Kidney (tissue), 14 donors: ENCODE data around the gene PACS1. TPM values are rescaled to one million over a fixed set of nuclear protein-coding genes. Genes with fewer than 3 reads are reported as not detected.

Source experiments
- DNase-seq, 5 donors: peaks; one replicate each; pipeline ENCODE4 v3.0.0-alpha.2; 2013 to 2020
- FAIRE-seq: peaks from 2 replicates; lab custom pipeline; 2012; peaks lifted over from hg19 to GRCh38; lab: Jason Lieb, UNC
- H3K27ac ChIP-seq, 2 donors: one replicate each; pipeline ENCODE4 v1.7.0; 2013; ENCODE audit warnings: low read depth in 2 of 2, low read length in 2 of 2, inconsistent platforms in 1 of 2
- H3K27me3 ChIP-seq: one replicate; pipeline ENCODE4 v1.7.1; 2013; ENCODE audit warnings: low read length, inconsistent platforms; ENCODE audit not compliant: control insufficient read depth, insufficient read depth
- H3K36me3 ChIP-seq, 3 donors: one replicate each; pipeline versions ENCODE4 v1.7.0 to v1.7.1; 2013; ENCODE audit warnings: low read length in 3 of 3, control low read depth in 1 of 3, inconsistent platforms in 1 of 3; ENCODE audit not compliant: insufficient read depth in 3 of 3, control insufficient read depth in 2 of 3
- H3K4me1 ChIP-seq, 3 donors: one replicate each; pipeline versions ENCODE4 v1.7.0 to v1.7.1; 2013; ENCODE audit warnings: low read length in 3 of 3, inconsistent platforms in 1 of 3, low read depth in 1 of 3; ENCODE audit not compliant: control insufficient read depth in 2 of 3, insufficient read depth in 2 of 3
- H3K4me3 ChIP-seq, 3 donors: one replicate each; pipeline versions ENCODE4 v1.7.0 to v1.8.1; 2013; ENCODE audit warnings: low read length in 3 of 3, control low read depth in 1 of 3, inconsistent platforms in 1 of 3
- H3K9ac ChIP-seq, 3 donors: one replicate each; pipeline versions ENCODE4 v1.7.0 to v1.7.1; 2013; ENCODE audit warnings: low read length in 3 of 3, control low read depth in 1 of 3, inconsistent platforms in 1 of 3
- H3K9me3 ChIP-seq, 3 donors: one replicate each; pipeline versions ENCODE4 v1.7.0 to v1.7.1; 2013; ENCODE audit warnings: low read length in 3 of 3, control low read depth in 1 of 3, inconsistent platforms in 1 of 3; ENCODE audit not compliant: control insufficient read depth in 2 of 3, insufficient read depth in 1 of 3
- CTCF ChIP-seq: IDR thresholded peaks from 3 replicates; pipeline ENCODE4 v1.5.1; 2012; ENCODE audit warnings: mild to moderate bottlenecking, moderate library complexity, borderline replicate concordance; ENCODE audit not compliant: insufficient read depth; ENCODE audit errors: extremely low read depth
- intact Hi-C: fragments of 100-400 bp; cut with DNase I; formaldehyde crosslinking; loops from one replicate; pipeline ENCODE4 v1.11.1; 2022
- polyA plus RNA-seq: library from polyadenylated mRNA; stranded (reverse); fragments of 350-450 nt; fragmentation: Illumina TruSeq; extraction: RNeasy Lipid Tissue Mini Kit (QIAGEN cat#74804); gene quantifications from one replicate; pipeline ENCODE4 v1.2.3, GENCODE V29; 2014; ENCODE audit warnings: low read depth, low replicate concordance; ENCODE audit not compliant: insufficient read depth
- total RNA-seq: library from RNA; stranded (reverse); fragmentation: NEBNext Ultra II Directional; extraction: Animal tissue kit (Norgen Biotek cat#: 25700); gene quantifications from one replicate; pipeline ENCODE4 v1.2.1, GENCODE V29; 2021
- donor health status: control.
- donor health status: control.
- donor health status: control.
- donor health status: control.
- donor health status: control.
- donor health status: DM: yes; HTN: yes; CAD: no.
- donor health status: Normal renal cell carcinoma (clear cell type).

The PACS1 gene
- total and polyA plus RNA-seq, 2 donors from 2014 or later = 23.7 to 91.8 TPM

DNA sequence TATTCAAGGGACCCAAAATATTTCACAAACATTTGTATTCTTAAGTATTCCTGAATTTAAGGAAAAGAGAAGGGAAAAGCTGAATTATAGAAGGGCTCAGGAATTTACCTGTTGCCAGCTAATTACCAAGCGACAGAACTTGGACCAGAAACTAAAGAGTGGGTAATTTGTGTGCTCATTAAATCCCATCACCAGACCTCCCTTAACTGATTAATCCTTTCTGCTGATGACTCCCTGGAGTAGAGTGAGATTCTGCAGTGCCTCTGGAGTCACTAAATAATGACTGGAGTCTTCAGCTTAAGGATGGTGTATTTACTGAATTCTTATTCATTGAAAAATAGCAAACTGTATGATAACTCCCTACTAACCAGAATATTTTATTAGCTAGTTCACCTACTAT is 124.3 kb downstream of the PACS1 start:
- no peak overlapping the region for H3K9ac ChIP-seq
- no peak for TF ChIP-seq CTCF
- intact Hi-C loops = no loop called here
- no peak overlapping the region for H3K4me3 ChIP-seq
- no peaks in the 10 kb centered on the region for H3K9me3 ChIP-seq
- FAIRE-seq = no peak
- no peak for DNase-seq
- no peaks in the 10 kb centered on the region for H3K4me1 ChIP-seq
- H3K27ac ChIP-seq = no peak overlapping the region
- H3K36me3 ChIP-seq = peaks cover 0 to 5% (median 2%) of the 10 kb centered on the region in 3 donors
- no peaks in the 10 kb centered on the region for H3K27me3 ChIP-seq

DNA sequence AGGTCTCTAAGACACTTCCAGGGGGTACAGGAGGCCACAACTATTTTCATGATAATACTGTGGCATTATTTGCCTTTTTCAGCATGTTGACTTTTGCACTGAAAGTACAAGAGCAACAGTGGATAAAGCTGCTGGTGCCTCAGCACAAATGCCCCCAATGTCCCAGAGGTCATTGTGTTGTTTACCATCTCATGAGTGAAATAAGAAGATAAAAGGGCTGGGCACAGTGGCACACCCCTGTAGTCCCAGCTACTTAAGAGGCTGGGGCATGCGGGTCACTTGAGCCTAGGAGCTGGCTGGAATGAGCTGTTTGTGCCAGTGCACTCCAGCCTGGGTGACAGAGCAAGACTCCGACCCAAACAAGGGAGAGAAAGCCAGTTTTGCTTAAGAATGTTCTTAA is 125.8 kb downstream of the PACS1 start:
- H3K4me3 ChIP-seq = no peak overlapping the region
- no peaks in the 10 kb centered on the region for H3K27me3 ChIP-seq
- H3K9ac ChIP-seq = no peak overlapping the region
- DNase-seq = no peak
- no peak for FAIRE-seq
- H3K27ac ChIP-seq = no peak overlapping the region
- intact Hi-C loops = no loop called here
- TF ChIP-seq CTCF = no peak
- peaks cover 0 to 5% (median 2%) of the 10 kb centered on the region in 3 donors for H3K36me3 ChIP-seq
- H3K9me3 ChIP-seq = no peaks in the 10 kb centered on the region
- H3K4me1 ChIP-seq = no peaks in the 10 kb centered on the region

- Histone ChIP-seq H3K4me3 (no peak overlapping the region), H3K27me3 (no peaks in the 10 kb centered on the region), H3K9ac (no peak overlapping the region), H3K9me3 (no peaks in the 10 kb centered on the region), H3K4me1 (no peaks in the 10 kb centered on the region), H3K36me3 (no peaks in the 10 kb centered on the region), H3K27ac (no peak overlapping the region)
- intact Hi-C loops = no loop called here
- TF ChIP-seq CTCF = no peak
- FAIRE-seq = no peak
- no peak for DNase-seq
Measured at GRCh38 chr11:66203847-66204246, 133.8 kb downstream of the PACS1 start.

- TF ChIP-seq CTCF = no peak
- no peak overlapping the region for H3K9ac ChIP-seq
- H3K27me3 ChIP-seq = no peaks in the 10 kb centered on the region
- H3K9me3 ChIP-seq = no peaks in the 10 kb centered on the region
- DNase-seq = no peak
- H3K4me1 ChIP-seq = no peaks in the 10 kb centered on the region
- no peak overlapping the region for H3K27ac ChIP-seq
- intact Hi-C loops = no loop called here
- FAIRE-seq = no peak
- no peaks in the 10 kb centered on the region for H3K36me3 ChIP-seq
- no peak overlapping the region for H3K4me3 ChIP-seq
Measured at GRCh38 chr11:66204412-66204811, 134.3 kb downstream of the PACS1 start.
